Measurements from ENCODE around the gene FBXO44.

DNA sequence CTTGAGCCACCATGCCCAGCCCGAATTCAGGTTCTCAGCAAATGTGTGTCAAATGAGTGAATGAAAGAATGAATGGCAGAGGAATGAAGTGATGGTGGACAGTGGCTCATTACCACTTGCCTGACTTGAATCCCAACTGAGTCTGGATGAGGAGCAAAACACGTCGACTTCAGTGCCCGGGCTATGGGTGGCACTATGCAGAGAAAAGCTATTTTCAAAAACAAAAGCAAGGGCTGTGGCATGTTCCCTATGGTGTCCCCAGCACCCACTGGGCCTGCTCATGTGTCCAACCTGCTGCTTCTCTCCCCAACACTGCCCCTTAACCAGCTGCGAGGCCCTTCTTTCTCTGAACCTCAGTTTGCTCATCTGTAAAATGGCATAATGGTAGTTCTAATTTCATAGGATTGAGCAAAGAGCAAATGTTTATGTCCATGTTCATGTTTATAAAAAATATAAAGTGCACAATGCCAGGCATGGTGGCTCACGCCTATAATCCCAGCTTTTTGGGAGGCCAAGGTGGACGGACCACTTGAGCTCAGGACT lies 30.6 kb downstream of the FBXO44 start:
- TF ChIP-seq, protein P1, sequence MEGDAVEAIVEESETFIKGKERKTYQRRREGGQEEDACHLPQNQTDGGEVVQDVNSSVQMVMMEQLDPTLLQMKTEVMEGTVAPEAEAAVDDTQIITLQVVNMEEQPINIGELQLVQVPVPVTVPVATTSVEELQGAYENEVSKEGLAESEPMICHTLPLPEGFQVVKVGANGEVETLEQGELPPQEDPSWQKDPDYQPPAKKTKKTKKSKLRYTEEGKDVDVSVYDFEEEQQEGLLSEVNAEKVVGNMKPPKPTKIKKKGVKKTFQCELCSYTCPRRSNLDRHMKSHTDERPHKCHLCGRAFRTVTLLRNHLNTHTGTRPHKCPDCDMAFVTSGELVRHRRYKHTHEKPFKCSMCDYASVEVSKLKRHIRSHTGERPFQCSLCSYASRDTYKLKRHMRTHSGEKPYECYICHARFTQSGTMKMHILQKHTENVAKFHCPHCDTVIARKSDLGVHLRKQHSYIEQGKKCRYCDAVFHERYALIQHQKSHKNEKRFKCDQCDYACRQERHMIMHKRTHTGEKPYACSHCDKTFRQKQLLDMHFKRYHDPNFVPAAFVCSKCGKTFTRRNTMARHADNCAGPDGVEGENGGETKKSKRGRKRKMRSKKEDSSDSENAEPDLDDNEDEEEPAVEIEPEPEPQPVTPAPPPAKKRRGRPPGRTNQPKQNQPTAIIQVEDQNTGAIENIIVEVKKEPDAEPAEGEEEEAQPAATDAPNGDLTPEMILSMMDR (IDR thresholded peaks at IDR 0.05; ENCODE audit: borderline replicate concordance, extremely low read depth, low read length, poor library complexity, severe bottlenecking) = no peak
- no peak for TF ChIP-seq EZH2 (IDR thresholded peaks at IDR 0.05; ENCODE audit: borderline replicate concordance, low read depth, low read length, severe bottlenecking)
